Measurements from ENCODE around the gene AXL.
"Not testable (repeated sequence)": the region's sequence is repeated elsewhere in the genome, so short reads cannot be mapped to it uniquely, and the experiment has no call there.

The AXL gene

DNA sequence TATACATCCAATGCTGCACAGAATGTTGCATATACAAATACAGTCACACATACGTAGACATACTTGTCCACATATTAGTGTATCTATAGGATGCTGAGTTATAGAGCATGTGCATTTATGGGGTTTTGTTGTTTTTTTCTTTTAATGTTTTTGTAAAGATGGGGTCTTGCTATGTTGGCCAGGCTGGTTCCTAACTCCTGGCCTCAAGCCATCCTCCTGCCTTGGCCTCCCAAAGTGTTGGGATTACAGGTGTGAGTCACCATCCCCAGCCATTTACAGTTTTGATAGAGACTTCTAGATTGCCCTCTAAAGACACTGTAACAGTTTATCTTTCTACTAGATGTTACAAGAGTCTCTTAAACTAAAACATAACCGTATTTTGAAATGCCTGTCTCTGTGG is 59.5 kb downstream of the AXL start:
- no peak for DNase-seq

GRCh38 chr19:41288673-41289530 is 69.9 kb downstream of the AXL start:
- no peak for DNase-seq

DNA sequence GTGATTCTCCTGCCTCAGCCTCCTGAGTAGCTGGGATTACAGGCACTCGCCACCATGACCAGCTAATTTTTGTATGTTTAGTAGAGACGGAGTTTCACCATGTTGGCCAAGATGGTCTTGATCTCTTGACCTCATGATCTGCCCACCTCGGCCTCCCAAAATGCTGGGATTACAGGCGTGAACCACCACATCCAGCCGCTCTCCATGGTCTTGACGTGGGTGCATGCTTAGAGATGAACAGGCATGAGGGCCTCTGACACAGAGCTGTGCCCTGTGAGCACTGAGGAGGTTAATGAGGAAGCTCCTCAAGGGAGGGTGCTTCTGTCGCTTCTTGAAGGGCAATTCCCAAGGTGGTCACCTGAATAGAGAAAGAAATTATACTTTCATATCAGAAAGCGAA is 70.8 kb downstream of the AXL start:
- DNase-seq = not testable (repeated sequence)

DNA sequence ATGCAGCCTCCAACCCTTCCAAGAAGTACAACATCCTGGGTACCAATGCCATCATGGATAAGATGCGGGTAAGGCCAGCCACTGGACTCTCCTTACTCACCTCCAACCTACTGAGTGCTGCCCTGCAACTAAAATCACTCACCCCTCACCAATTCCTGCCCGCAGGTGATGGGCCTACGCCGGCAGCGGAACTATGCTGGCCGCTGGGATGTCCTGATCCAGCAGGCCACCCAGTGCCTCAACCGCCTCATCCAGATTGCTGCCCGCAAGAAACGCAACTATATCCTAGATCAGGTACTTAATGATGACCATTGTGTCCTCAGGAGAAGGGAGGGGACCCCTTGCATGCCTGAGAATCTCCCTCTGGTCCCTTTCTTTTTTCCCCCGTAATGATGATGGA is 75.4 kb downstream of the AXL start:
- no peak for DNase-seq

DNA sequence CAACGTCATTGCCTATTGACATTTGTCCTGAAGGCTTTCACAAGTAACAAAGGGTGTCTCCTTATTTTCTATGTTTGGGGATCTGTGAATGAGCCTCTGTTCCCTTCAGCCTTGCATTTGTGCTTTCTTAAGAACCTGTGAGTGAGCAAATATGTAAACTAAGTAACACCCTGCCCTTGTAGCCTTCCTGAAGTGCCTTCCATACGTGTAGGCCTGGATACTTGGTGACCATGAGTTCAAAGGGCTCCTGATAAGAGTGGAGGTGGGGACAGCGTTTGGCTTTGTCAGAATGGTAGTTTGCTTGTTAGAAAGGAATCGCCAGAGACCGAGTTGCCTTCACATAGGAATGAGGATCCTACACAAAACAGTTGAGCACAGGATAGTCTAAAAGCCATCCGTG is 76.5 kb downstream of the AXL start:
- DNase-seq = no peak

- DNase-seq = peak; percentile 39
These were observed 77.4 kb downstream of the AXL start for GRCh38 chr19:41296433-41296871.

GRCh38 chr19:41297628-41298347 is 78.8 kb downstream of the AXL start:
- DNase-seq = peak; percentile 53

DNA sequence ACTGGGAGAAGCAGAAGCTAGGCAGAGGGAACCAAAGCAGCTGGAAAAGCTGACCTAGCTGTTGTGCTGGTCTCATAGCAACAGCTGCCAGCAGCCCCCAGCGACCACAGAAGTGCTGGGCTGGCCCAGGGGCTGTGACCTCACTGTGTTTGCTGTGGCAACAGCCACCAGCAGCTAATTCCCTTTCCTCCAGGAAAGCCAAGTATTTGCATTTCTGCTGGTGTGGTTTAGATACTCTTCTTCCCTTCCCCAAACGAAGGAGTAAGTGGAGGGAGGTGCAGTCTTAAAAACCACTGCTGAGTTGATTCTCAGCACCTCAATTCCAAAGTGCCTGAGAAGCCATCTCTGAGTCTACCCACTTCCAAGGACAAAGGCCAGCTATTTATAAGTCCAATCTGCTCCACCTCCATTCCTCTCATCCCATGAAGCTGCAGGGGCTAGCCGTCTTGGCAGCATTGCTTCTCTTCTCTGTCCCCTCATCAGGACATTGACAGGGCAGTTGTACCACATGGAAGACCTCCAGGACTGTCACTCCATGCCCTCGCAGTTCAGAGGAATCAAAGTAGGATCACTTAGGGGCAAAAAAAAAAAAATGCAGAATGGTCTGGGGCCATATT is 79.4 kb downstream of the AXL start:
- peak; percentile 79 for DNase-seq

DNA sequence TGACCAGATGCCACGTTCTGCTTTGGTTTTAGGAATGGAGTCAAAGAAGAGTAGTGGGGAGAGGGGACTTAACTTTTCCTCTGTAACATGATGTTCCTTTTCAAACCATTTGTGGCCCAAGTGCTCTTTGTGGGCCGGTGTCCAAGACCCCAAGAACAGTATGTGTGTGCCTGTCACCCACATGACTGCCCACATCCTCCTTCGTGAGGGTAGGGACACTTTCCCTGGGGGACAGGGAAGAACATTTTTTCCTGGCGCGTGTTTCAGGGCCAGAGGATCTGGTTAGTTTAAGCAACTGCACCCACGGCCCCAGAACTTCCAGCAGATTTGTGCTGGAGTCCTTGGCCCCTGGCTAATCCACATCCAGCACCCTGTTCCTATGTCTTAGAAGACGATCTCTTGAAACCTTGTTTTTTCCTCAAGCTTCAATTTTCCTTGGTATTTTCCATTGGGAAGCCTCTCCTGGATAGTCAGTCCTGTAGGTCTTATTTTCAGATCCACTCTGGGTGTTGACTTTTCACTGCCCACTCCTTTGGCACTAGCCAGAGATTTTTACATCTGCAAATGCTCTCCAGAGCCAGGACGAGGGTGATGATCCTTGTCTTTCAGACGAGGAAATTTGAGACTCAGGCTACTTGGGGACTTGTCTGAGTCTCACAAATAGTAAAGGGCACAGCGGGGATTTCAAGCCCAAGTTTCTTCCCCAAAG is 80.2 kb downstream of the AXL start:
- DNase-seq = no peak

DNA sequence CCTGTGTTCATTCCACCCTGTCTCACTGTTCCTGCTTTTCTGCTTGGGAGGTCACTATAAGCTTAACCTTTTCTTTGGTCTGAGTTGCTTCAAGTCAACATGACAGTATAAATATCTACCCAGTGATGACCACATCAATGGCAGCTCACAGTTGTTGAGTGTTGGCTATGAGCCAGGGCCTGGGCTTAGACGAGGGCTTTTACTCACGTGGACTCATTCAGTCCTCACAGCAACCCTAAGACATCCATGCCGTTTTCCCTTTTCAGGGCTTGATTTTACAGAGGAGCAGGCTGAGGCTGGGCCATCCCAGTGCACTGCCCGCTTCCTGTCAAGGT is 80.7 kb downstream of the AXL start:
- DNase-seq = peak; percentile 63

- DNase-seq = no peak
These were observed 81.5 kb downstream of the AXL start for GRCh38 chr19:41300555-41300954.

DNA sequence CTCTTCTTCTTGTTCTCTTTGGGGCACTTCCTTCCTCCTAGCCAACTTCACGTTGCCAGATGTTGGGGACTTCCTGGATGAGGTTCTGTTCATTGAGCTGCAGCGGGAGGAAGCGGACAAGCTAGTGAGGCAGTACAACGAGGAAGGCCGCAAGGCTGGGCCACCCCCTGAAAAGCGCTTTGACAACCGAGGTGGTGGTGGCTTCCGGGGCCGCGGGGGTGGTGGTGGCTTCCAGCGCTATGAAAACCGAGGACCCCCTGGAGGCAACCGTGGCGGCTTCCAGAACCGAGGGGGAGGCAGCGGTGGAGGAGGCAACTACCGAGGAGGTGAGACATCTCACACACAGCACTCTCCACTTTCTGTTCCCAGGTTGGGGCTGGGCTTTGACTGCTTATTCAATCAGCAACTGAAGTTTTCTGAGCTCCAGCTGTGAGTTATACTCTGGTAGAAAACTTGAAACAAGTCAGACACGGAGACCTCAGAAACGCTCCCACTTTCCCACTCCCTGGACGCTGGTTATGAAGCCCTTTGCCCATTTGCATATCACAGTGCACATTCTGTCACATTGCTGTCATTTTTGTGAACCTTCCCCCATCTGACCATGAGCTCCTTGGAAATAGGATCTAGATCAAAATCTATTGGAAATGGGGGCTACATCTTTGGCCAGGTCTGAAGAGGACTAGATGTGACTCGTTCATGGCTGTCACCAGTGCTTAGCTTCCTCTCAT is 83.8 kb downstream of the AXL start:
- peak; percentile 79 for DNase-seq

GRCh38 chr19:41303954-41304353 is 84.9 kb downstream of the AXL start:
- DNase-seq = peak; percentile 63

DNA sequence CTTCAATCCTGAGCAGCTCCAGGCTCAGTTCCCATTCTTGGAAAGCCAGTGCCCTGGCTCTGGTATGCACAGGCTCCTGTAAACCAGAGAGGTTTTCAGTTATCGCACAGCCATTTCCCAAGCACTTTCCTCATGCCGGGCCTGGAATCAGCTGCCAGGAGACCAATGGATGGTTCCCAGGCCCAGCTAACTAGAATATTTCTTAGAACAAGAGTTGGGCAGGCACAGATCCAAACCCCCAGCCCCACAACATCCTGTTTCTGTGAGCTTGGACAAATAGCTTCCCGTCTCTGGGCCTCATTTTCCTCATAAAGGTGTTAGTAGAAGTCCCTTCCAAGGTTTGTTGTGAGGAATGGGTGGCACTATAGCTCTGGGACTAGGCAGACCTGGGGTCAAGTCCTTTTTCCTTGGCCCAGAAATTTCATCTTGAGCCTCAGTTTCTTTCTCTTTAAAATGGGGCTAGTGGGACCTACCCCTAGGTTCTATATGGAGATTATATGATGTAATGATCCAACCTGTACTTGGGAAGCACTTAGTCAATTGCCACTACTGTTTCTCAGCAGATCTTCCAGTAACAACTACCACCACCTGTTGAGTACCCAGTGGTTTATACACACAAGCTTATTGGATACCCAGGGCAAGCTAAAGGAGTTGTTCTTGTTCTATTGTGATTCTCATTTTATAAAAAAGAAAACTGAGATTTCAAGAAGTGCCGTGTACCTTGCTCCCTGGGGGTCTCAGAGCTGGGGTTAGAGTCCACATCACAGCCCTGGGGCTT is 85.9 kb downstream of the AXL start:
- no peak for DNase-seq

GRCh38 chr19:41305927-41306793 is 87.1 kb downstream of the AXL start:
- no peak for DNase-seq

- DNase-seq = peak; percentile 68
These were observed 88.3 kb downstream of the AXL start for GRCh38 chr19:41307090-41307875.

DNA sequence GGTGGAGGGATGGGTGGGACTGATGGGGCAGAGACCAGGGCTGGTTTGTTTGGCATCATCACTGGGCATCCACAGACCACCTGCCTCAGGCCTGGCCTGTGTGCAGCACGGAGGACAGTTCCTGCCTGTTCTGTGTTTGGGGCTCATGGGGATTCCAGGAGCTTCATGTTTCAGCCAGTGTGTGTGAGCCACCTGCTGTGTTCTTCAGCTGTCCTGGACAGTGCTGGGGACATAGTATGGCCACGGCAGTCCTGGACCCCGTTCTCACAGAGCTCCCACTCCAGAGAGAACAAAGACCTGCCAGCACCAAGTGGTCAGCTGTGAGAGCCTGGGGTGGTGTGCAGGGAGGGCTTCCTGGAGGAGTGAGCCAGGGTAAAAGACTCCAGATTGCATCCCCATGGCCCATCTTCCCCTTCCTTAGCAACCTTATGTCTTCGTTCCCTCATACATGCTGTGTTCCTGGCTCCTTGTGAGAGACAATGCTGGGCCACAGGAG is 89.0 kb downstream of the AXL start:
- DNase-seq = no peak

GRCh38 chr19:41308450-41309179 is 89.6 kb downstream of the AXL start:
- DNase-seq = peak; percentile 92
